HL-60 (cell line): ENCODE results near the gene RGS19.

ENCODE experiments used
- DNase-seq, 2 experiments: peaks; one replicate each; pipeline ENCODE4 v3.0.0-alpha.2; 2010 to 2020; ENCODE audit warnings: low read depth in 1 of 2, low spot score in 1 of 2
- H3K27ac ChIP-seq: fragments of 250-450 bp; sonication (Bioruptor Pico); replicated peaks from 2 replicates; pipeline ENCODE4 v1.5.1; 2020; ENCODE audit warnings: mild to moderate bottlenecking, moderate library complexity
- H3K27me3 ChIP-seq: fragments of 250-450 bp; sonication (Bioruptor Pico); 2 replicates; pipeline ENCODE4 v1.5.1; 2021; ENCODE audit warnings: mild to moderate bottlenecking, moderate library complexity; ENCODE audit not compliant: insufficient read depth, poor library complexity, severe bottlenecking
- H3K4me3 ChIP-seq: replicated peaks from 2 replicates; pipeline ENCODE4 v1.5.1; 2011; ENCODE audit warnings: mild to moderate bottlenecking, control low read depth, low read length; ENCODE audit not compliant: insufficient read depth
- GABPA ChIP-seq: IDR thresholded peaks from 2 replicates; pipeline ENCODE4 v1.6.1; 2012; ENCODE audit warnings: low read depth
- POLR2AphosphoS5 ChIP-seq: IDR thresholded peaks from 2 replicates; pipeline ENCODE4 v1.6.1; 2012; ENCODE audit warnings: low read depth
- REST ChIP-seq: IDR thresholded peaks from 2 replicates; pipeline ENCODE4 v1.6.1; 2012; ENCODE audit warnings: low read depth; ENCODE audit not compliant: insufficient replicate concordance
- SPI1 ChIP-seq: IDR thresholded peaks from 2 replicates; pipeline ENCODE4 v1.6.1; 2012; ENCODE audit warnings: low read depth, mild to moderate bottlenecking, borderline replicate concordance
- TF ChIP-seq, protein P1 (sequence below): IDR thresholded peaks from one replicate; pipeline ENCODE4 v1.5.1; 2011; ENCODE audit warnings: low read length, control low read depth, inconsistent platforms; ENCODE audit not compliant: insufficient read depth

Gene RGS19

GRCh38 chr20:64031822-64032314, 47.5 kb downstream of the RGS19 start:
- TF ChIP-seq, protein P1, sequence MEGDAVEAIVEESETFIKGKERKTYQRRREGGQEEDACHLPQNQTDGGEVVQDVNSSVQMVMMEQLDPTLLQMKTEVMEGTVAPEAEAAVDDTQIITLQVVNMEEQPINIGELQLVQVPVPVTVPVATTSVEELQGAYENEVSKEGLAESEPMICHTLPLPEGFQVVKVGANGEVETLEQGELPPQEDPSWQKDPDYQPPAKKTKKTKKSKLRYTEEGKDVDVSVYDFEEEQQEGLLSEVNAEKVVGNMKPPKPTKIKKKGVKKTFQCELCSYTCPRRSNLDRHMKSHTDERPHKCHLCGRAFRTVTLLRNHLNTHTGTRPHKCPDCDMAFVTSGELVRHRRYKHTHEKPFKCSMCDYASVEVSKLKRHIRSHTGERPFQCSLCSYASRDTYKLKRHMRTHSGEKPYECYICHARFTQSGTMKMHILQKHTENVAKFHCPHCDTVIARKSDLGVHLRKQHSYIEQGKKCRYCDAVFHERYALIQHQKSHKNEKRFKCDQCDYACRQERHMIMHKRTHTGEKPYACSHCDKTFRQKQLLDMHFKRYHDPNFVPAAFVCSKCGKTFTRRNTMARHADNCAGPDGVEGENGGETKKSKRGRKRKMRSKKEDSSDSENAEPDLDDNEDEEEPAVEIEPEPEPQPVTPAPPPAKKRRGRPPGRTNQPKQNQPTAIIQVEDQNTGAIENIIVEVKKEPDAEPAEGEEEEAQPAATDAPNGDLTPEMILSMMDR = no peak
- no peak for TF ChIP-seq REST
- no peak for TF ChIP-seq SPI1
- TF ChIP-seq GABPA = no peak
- TF ChIP-seq POLR2AphosphoS5 = no peak
- no peak for DNase-seq
- Histone ChIP-seq H3K27ac (no peak overlapping the region), H3K4me3 (no peak overlapping the region), H3K27me3 (no peaks in the 10 kb centered on the region)

DNA sequence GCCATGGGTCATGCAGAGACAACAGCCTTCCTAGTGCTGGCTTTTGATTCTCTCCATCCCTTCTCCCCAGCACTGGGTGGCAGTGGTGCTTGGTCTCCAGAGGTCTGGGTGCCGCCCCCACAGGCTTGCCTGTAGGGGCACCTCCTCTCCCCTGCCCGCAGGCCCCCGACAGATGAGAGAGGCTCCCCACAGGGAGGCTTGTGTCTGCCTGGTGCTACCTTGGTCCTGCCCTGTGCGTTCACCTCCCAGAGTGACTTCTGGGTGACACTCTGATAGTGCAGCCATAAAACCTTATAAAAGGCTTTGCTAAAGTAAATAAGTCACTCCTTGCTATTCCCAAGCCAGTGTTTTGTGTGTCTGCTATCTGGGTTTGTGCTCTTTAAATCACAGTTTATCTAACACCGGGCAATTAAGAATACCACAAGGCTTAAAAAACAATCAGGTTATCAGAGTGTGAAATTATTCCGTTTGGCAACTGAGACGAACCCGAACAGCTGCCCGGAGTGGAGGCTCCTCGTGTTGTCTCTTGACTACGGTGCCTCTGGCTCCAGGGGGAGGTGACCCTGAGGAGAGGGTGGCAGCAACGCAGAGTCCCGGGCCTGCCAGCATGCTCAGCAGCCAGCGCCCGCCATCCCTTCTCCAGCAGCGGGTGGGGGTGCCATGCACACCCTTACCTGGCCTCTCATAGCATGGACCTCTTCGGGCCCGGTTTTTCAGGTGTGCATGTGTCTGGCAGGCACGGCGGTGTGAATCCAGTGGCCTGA, 48.8 kb downstream of the RGS19 start:
- no peaks in the 10 kb centered on the region for H3K27me3 ChIP-seq
- TF ChIP-seq POLR2AphosphoS5 (no peak), GABPA (no peak), REST (no peak), SPI1 (no peak)
- no peak overlapping the region for H3K27ac ChIP-seq

GRCh38 chr20:64029293-64030117, 49.8 kb downstream of the RGS19 start:
- no peak for DNase-seq
- no peak overlapping the region for H3K4me3 ChIP-seq
- H3K27ac ChIP-seq = no peak overlapping the region
- no peaks in the 10 kb centered on the region for H3K27me3 ChIP-seq
- TF ChIP-seq REST = no peak
- no peak for TF ChIP-seq GABPA
- TF ChIP-seq POLR2AphosphoS5 = no peak
- TF ChIP-seq, protein P1 = no peak
- no peak for TF ChIP-seq SPI1

More for the DNA sequence above, 48.8 kb downstream of the RGS19 start:
- DNase-seq = no peak
- no peak overlapping the region for H3K4me3 ChIP-seq
